ENCODE results near the gene APBA3.
A peak's percentile ranks its signal among the peaks of the same experiment; 100 is the strongest.

Gene APBA3

GRCh38 chr19:3745363-3746045, 16.0 kb downstream of the APBA3 start:
- no peak for DNase-seq

- DNase-seq, result no peak
Observed at GRCh38 chr19:3743486-3743885, 18.0 kb downstream of the APBA3 start.

- no peak for DNase-seq
Observed at GRCh38 chr19:3740431-3740830, 21.1 kb downstream of the APBA3 start.

- DNase-seq, result no peak
Observed at GRCh38 chr19:3738477-3739220, 22.8 kb downstream of the APBA3 start.

GRCh38 chr19:3737487-3738205, 23.8 kb downstream of the APBA3 start:
- DNase-seq, result no peak

- no peak for DNase-seq
Observed at GRCh38 chr19:3736106-3736724, 25.3 kb downstream of the APBA3 start.

GRCh38 chr19:3734310-3734600, 27.2 kb downstream of the APBA3 start:
- DNase-seq, result no peak

- no peak for DNase-seq
Observed at GRCh38 chr19:3733549-3734309, 27.8 kb downstream of the APBA3 start.

GRCh38 chr19:3732108-3732507, 29.4 kb downstream of the APBA3 start:
- DNase-seq, result no peak

- DNase-seq, result no peak
Observed at GRCh38 chr19:3730457-3730958, 31.0 kb downstream of the APBA3 start.

- DNase-seq, result peak; percentile 36
Observed at GRCh38 chr19:3725640-3726310, 35.7 kb downstream of the APBA3 start.

- DNase-seq, result no peak
Observed at GRCh38 chr19:3725121-3725520, 36.4 kb downstream of the APBA3 start.

GRCh38 chr19:3723883-3724282, 37.6 kb downstream of the APBA3 start:
- peak; percentile 39 for DNase-seq

- no peak for DNase-seq
Observed at GRCh38 chr19:3723110-3723488, 38.4 kb downstream of the APBA3 start.

- DNase-seq, result no peak
Observed at GRCh38 chr19:3722443-3723109, 38.9 kb downstream of the APBA3 start.

- DNase-seq, result no peak
Observed at GRCh38 chr19:3721887-3722442, 39.5 kb downstream of the APBA3 start.

- peak; percentile 89 for DNase-seq
Observed at GRCh38 chr19:3721131-3721886, 40.2 kb downstream of the APBA3 start.

- DNase-seq, result no peak
Observed at GRCh38 chr19:3720349-3720917, 41.1 kb downstream of the APBA3 start.

- DNase-seq, result no peak
Observed at GRCh38 chr19:3719868-3720267, 41.6 kb downstream of the APBA3 start.

- DNase-seq, result no peak
Observed at GRCh38 chr19:3716147-3716668, 45.3 kb downstream of the APBA3 start.

Data from retina (tissue), 1 donor.